ENCODE data around the gene ANKRD33B.

ANKRD33B gene

GRCh38 chr5:10678244-10678643 is 114.4 kb downstream of the ANKRD33B start:
- no peak for DNase-seq (ENCODE audit: low read depth)

GRCh38 chr5:10679336-10679988 is 115.6 kb downstream of the ANKRD33B start:
- no peak for DNase-seq (ENCODE audit: low read depth)

GRCh38 chr5:10680876-10681481 is 117.1 kb downstream of the ANKRD33B start:
- DNase-seq (ENCODE audit: low read depth) = no peak

- no peak for DNase-seq (ENCODE audit: low read depth)
Observed at GRCh38 chr5:10681731-10682679, 118.1 kb downstream of the ANKRD33B start.

- no peak for DNase-seq (ENCODE audit: low read depth)
Observed at GRCh38 chr5:10682801-10683525, 119.1 kb downstream of the ANKRD33B start.

GRCh38 chr5:10684303-10685086 is 120.6 kb downstream of the ANKRD33B start:
- DNase-seq (ENCODE audit: low read depth) = no peak

GRCh38 chr5:10685115-10685521 is 121.2 kb downstream of the ANKRD33B start:
- DNase-seq (ENCODE audit: low read depth) = no peak

GRCh38 chr5:10686890-10687289 is 123.0 kb downstream of the ANKRD33B start:
- no peak for DNase-seq (ENCODE audit: low read depth)

GRCh38 chr5:10688651-10689171 is 124.8 kb downstream of the ANKRD33B start:
- no peak for DNase-seq (ENCODE audit: low read depth)

- no peak for DNase-seq (ENCODE audit: low read depth)
Observed at GRCh38 chr5:10689391-10690081, 125.7 kb downstream of the ANKRD33B start.

GRCh38 chr5:10690460-10691440 is 126.9 kb downstream of the ANKRD33B start:
- no peak for DNase-seq (ENCODE audit: low read depth)

- no peak for DNase-seq (ENCODE audit: low read depth)
Observed at GRCh38 chr5:10691826-10692785, 128.2 kb downstream of the ANKRD33B start.

- no peak for DNase-seq (ENCODE audit: low read depth)
Observed at GRCh38 chr5:10695055-10695649, 131.3 kb downstream of the ANKRD33B start.

GRCh38 chr5:10695759-10696543 is 132.1 kb downstream of the ANKRD33B start:
- DNase-seq (ENCODE audit: low read depth) = no peak

GRCh38 chr5:10699281-10699874 is 135.5 kb downstream of the ANKRD33B start:
- no peak for DNase-seq (ENCODE audit: low read depth)

- no peak for DNase-seq (ENCODE audit: low read depth)
Observed at GRCh38 chr5:10699987-10700386, 136.1 kb downstream of the ANKRD33B start.

Measured in activated gamma-delta T cell treated with anti-CD3 and anti-CD28 coated beads, Interleukin-2, amount 50 U/mL, for 16 hours (primary cell).